Dedifferentiated amniotic fluid mesenchymal stem cell (primary cell): Measurements from ENCODE around the gene NEU2.
"Not testable (repeated sequence)": the region's sequence is repeated elsewhere in the genome, so short reads cannot be mapped to it uniquely, and the experiment has no call there.

Experiments used
- DNase-seq: peaks from one replicate; pipeline ENCODE4 v3.0.0-alpha.2; 2016; ENCODE audit errors: extremely low spot score

Gene NEU2

GRCh38 chr2:233056961-233057605 lies 24.6 kb downstream of the NEU2 start:
- no peak for DNase-seq

GRCh38 chr2:233058717-233059546 lies 26.5 kb downstream of the NEU2 start:
- no peak for DNase-seq

GRCh38 chr2:233059547-233059796 lies 27.0 kb downstream of the NEU2 start:
- no peak for DNase-seq

- DNase-seq, result no peak
Observed at GRCh38 chr2:233059797-233060500, 27.5 kb downstream of the NEU2 start, which contains the start of gene INPP5D. Gene INPP5D (plus strand): TSS chr2:233060342. CDS start chr2:233060479, 137 bp downstream.

- DNase-seq, result no peak
Observed at GRCh38 chr2:233060501-233060979, 28.1 kb downstream of the NEU2 start.

- no peak for DNase-seq
Observed at GRCh38 chr2:233060980-233061590, 28.6 kb downstream of the NEU2 start.

- DNase-seq, result no peak
Observed at GRCh38 chr2:233061591-233062450, 29.3 kb downstream of the NEU2 start.

- DNase-seq, result no peak
Observed at GRCh38 chr2:233062451-233062850, 30.0 kb downstream of the NEU2 start.

GRCh38 chr2:233062946-233063268 lies 30.4 kb downstream of the NEU2 start:
- no peak for DNase-seq

GRCh38 chr2:233063269-233063975 lies 30.9 kb downstream of the NEU2 start:
- no peak for DNase-seq

- DNase-seq, result no peak
Observed at GRCh38 chr2:233063976-233064411, 31.5 kb downstream of the NEU2 start.

GRCh38 chr2:233064530-233065199 lies 32.2 kb downstream of the NEU2 start:
- DNase-seq, result no peak

GRCh38 chr2:233065200-233065589 lies 32.7 kb downstream of the NEU2 start:
- DNase-seq, result not testable (repeated sequence)

GRCh38 chr2:233065954-233066470 lies 33.5 kb downstream of the NEU2 start:
- DNase-seq, result no peak

GRCh38 chr2:233068762-233069418 lies 36.4 kb downstream of the NEU2 start:
- no peak for DNase-seq

- DNase-seq, result no peak
Observed at GRCh38 chr2:233072838-233073237, 40.4 kb downstream of the NEU2 start.

GRCh38 chr2:233074106-233074505 lies 41.6 kb downstream of the NEU2 start:
- DNase-seq, result no peak

- no peak for DNase-seq
Observed at GRCh38 chr2:233075141-233075965, 42.9 kb downstream of the NEU2 start.

GRCh38 chr2:233075966-233076339 lies 43.5 kb downstream of the NEU2 start:
- no peak for DNase-seq
